Measurements from ENCODE around the gene GAREM2. TPM values are rescaled to one million over a fixed set of nuclear protein-coding genes. Genes with fewer than 3 reads are reported as not detected.

GAREM2 gene
- total and polyA plus RNA-seq, 2 donors (not counting 3 experiments of a cell fraction or from before 2014, with no cell fraction given): 3.1 to 3.7 TPM

- intact Hi-C loops (cut with micrococcal nuclease): no loop called here
- H3K9me1 ChIP-seq (replicated peaks; ENCODE audit: control insufficient read depth, extremely low read depth, insufficient read depth, low read length): no peaks in the 10 kb centered on the region
Observed at GRCh38 chr2:26190369-26190768, 17.5 kb downstream of the GAREM2 start.

More at GRCh38 chr2:26190369-26190768, 17.5 kb downstream of the GAREM2 start:
- no peaks in the 10 kb centered on the region for H3K79me2 ChIP-seq (ENCODE audit: control insufficient read depth, insufficient read depth, low read length)
- no peaks in the 10 kb centered on the region for H4K20me1 ChIP-seq (replicated peaks; ENCODE audit: control insufficient read depth, extremely low read depth, insufficient read depth, low read length)
- no peak overlapping the region for H3K4me3 ChIP-seq (replicated peaks in 1 of 3; ENCODE audit: insufficient read depth in 1 of 3, low read depth in 1 of 3, low read length in 3 of 3)
- DNase-seq (ENCODE audit: low read depth, low spot score) (no peak), FAIRE-seq (no peak)
- H3K9ac ChIP-seq (replicated peaks; ENCODE audit: extremely low read depth, insufficient read depth, low read length): no peak overlapping the region
- no peaks in the 10 kb centered on the region for H3K9me3 ChIP-seq (replicated peaks; ENCODE audit: control insufficient read depth, insufficient read depth, low read length)
- no peak overlapping the region for H3K4me2 ChIP-seq (ENCODE audit: insufficient read depth, low read length)
- H3K27me3 ChIP-seq (ENCODE audit: control insufficient read depth in 2 of 2, insufficient read depth in 2 of 2, low read length in 2 of 2): no peaks in the 10 kb centered on the region
- BruUV-seq (replicated peaks): no TSS peak
- POLR2A ChIA-PET: no interaction called here
- no peak overlapping the region for H3K27ac ChIP-seq (ENCODE audit: insufficient read depth, low read depth, low read length)
- peaks cover under 1% of the 10 kb centered on the region for H3K4me1 ChIP-seq (ENCODE audit: control insufficient read depth, extremely low read depth, insufficient read depth, low read length)
- CTCF ChIA-PET: no interaction called here
- no peak overlapping the region for H2AFZ ChIP-seq (ENCODE audit: low read depth, low read length)
- dilution Hi-C loops (cut with MboI; ENCODE audit: extremely low pct_ligation_motif_present, low sequenced_read_pairs): no loop called here
- TF ChIP-seq MYC (IDR thresholded peaks at IDR 0.05; ENCODE audit: low read depth, low read length): no peak
- TF ChIP-seq EZH2 (IDR thresholded peaks at IDR 0.05; ENCODE audit: borderline replicate concordance, low read depth, low read length, severe bottlenecking): no peak
- no peak for TF ChIP-seq POLR2A (IDR thresholded peaks at IDR 0.05; ENCODE audit: low read depth, low read length)
- TF ChIP-seq GATA2 (IDR thresholded peaks at IDR 0.05; ENCODE audit: insufficient read depth, insufficient read length, low read depth, low read length): no peak
- no peak for TF ChIP-seq FOS (IDR thresholded peaks at IDR 0.05; ENCODE audit: borderline replicate concordance, insufficient read depth, low read length)
- no peak for TF ChIP-seq JUN (IDR thresholded peaks at IDR 0.05; ENCODE audit: borderline replicate concordance, insufficient read depth, insufficient read length, low read depth)
- no peak for TF ChIP-seq CTCF (IDR thresholded peaks at IDR 0.05; ENCODE audit: extremely low read depth in 1 of 2, insufficient read depth in 1 of 2, low read depth in 1 of 2, low read length in 2 of 2)
- no peak for TF ChIP-seq POLR2AphosphoS5 (IDR thresholded peaks at IDR 0.05; ENCODE audit: insufficient read depth, low read depth, low read length)
- no peak for TF ChIP-seq MAX (IDR thresholded peaks at IDR 0.05; ENCODE audit: insufficient read depth, insufficient read length)
- peaks cover 9 to 29% of the 10 kb centered on the region in 2 experiments for H3K36me3 ChIP-seq (ENCODE audit: control insufficient read depth in 2 of 2, extremely low read depth in 1 of 2, insufficient read depth in 2 of 2, low read length in 2 of 2)

Measured in endothelial cell of umbilical vein (primary cell).